Stimulated activated CD8-positive, alpha-beta memory T cell treated with anti-CD3 and anti-CD28 coated beads, Interleukin-15, amount 100 ng/mL, for 4 hours (primary cell): Measurements from ENCODE around the gene LGALS7.
"Not testable (repeated sequence)": the region's sequence is repeated elsewhere in the genome, so short reads cannot be mapped to it uniquely, and the experiment has no call there.

ENCODE experiments used
- DNase-seq, 2 donors: peaks; one replicate each; pipeline ENCODE4 v3.0.0-alpha.2; 2020; ENCODE audit warnings: low read depth in 2 of 2

Gene LGALS7

GRCh38 chr19:38770949-38771275 lies 2.4 kb downstream of the LGALS7 start:
- DNase-seq, result not testable (repeated sequence)

- DNase-seq, result not testable (repeated sequence)
Observed at GRCh38 chr19:38770228-38770948, 2.9 kb downstream of the LGALS7 start.

- DNase-seq, result peak; percentile 77 to 78
Observed at GRCh38 chr19:38769635-38770211, 3.6 kb downstream of the LGALS7 start.

- no peak for DNase-seq
Observed at GRCh38 chr19:38766276-38767047, 6.9 kb downstream of the LGALS7 start.

GRCh38 chr19:38765214-38765613 lies 8.1 kb downstream of the LGALS7 start:
- no peak for DNase-seq

GRCh38 chr19:38763795-38764220 lies 9.5 kb downstream of the LGALS7 start:
- no peak for DNase-seq

- DNase-seq, result not testable (repeated sequence)
Observed at GRCh38 chr19:38761884-38762389, 11.4 kb downstream of the LGALS7 start.

- not testable (repeated sequence) for DNase-seq
Observed at GRCh38 chr19:38760805-38761517, 12.4 kb downstream of the LGALS7 start.

- DNase-seq, result no peak
Observed at GRCh38 chr19:38759590-38760003, 13.7 kb downstream of the LGALS7 start.

- not testable (repeated sequence) for DNase-seq
Observed at GRCh38 chr19:38754196-38754595, 19.1 kb downstream of the LGALS7 start.

- not testable (repeated sequence) for DNase-seq
Observed at GRCh38 chr19:38753783-38754182, 19.5 kb downstream of the LGALS7 start.

- no peak for DNase-seq
Observed at GRCh38 chr19:38745316-38745715, 28.0 kb downstream of the LGALS7 start.

GRCh38 chr19:38744874-38745273 lies 28.4 kb downstream of the LGALS7 start:
- no peak for DNase-seq

- no peak for DNase-seq
Observed at GRCh38 chr19:38744298-38744681, 29.0 kb downstream of the LGALS7 start, which contains the start of gene CAPN12. Gene CAPN12 (minus strand): TSS chr19:38744474. CDS start chr19:38744165, 309 bp downstream.

- no peak for DNase-seq
Observed at GRCh38 chr19:38743394-38744297, 29.7 kb downstream of the LGALS7 start.

GRCh38 chr19:38742906-38743305 lies 30.4 kb downstream of the LGALS7 start:
- no peak for DNase-seq

GRCh38 chr19:38742296-38742695 lies 31.0 kb downstream of the LGALS7 start:
- no peak for DNase-seq

- DNase-seq, result no peak
Observed at GRCh38 chr19:38741670-38742069, 31.6 kb downstream of the LGALS7 start.

- DNase-seq, result no peak
Observed at GRCh38 chr19:38740932-38741331, 32.4 kb downstream of the LGALS7 start.

- DNase-seq, result no peak
Observed at GRCh38 chr19:38740257-38740592, 33.1 kb downstream of the LGALS7 start.
